Limb (tissue), 2 donors: Measurements from ENCODE around the gene MTOR.
"Not testable (repeated sequence)": the region's sequence is repeated elsewhere in the genome, so short reads cannot be mapped to it uniquely, and the experiment has no call there.

Experiments used
- DNase-seq, 2 donors: peaks; one replicate each; pipeline ENCODE4 v3.0.0-alpha.2; 2016; ENCODE audit errors: extremely low spot score in 2 of 2

Gene MTOR

GRCh38 chr1:11064942-11065341 is 197.4 kb downstream of the MTOR start:
- DNase-seq = no peak

DNA sequence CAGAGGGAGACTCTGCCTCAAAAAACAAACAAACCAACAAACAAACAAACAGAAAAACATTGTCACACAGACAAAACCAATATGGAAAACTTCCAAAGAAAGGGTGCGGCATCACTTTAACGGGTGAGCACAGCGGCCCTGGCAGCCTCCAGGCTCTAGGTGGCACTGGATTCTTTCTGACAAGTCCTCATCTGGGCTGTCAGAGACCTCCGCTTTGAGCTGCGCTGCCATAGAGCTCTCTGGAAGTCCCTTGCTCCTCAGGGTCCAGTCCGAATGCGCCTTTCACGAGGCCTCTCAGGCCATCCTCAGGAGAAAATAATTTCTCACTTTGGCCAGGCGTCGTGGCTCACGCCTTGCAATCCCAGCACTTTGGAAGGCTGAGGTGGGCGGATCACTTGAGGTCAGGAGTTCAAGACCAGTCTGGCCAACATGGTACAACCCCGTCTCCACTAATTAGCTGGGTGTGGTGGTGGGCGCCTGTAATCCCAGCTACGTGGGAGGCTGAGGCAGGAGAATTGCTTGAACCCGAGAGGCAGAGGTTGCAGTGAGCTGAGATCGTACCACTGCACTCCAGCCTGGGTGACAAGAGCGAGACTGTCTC is 198.3 kb downstream of the MTOR start:
- DNase-seq = not testable (repeated sequence)

GRCh38 chr1:11062965-11063401 is 199.4 kb downstream of the MTOR start:
- DNase-seq = no peak

DNA sequence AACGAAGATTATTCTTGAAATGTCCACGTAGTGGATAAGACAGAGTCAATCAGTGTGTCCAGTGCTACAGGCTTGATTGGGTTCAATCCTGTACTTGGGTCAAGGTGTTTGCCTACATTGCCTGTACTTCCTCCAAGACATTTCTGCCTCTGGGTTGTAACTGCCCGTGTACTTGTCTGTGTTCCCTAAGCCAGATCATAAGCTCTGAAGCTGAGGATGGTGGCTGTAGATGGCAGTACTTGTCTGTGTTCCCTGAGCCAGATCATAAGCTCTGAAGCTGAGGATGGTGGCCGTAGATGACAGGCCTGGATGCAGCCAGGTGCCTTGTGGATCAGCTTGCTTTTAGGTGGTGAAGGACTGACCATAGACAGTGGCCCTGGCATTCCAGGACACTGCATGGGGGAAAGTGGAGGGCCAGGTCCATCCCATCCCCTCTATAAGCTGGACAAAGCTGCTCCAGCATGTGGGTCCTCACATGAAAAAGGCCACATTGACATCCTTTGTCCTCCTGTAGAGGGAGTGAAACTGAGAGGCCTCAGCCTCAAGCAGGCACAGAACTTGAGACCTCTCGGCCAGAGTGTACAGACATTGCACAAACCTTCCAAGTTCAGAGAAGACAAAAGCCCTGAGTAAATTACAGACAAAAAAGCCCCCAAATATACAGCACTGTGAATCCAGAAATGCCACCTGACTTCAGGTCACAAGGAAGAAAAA is 200.5 kb downstream of the MTOR start:
- no peak for DNase-seq

- DNase-seq = peak; percentile 93 to 94
These were observed 202.2 kb downstream of the MTOR start, which contains the start of gene SRM for GRCh38 chr1:11059968-11060830. TSS of gene SRM (minus strand) at chr1:11060018. CDS start at chr1:11059943, 75 bp downstream.

DNA sequence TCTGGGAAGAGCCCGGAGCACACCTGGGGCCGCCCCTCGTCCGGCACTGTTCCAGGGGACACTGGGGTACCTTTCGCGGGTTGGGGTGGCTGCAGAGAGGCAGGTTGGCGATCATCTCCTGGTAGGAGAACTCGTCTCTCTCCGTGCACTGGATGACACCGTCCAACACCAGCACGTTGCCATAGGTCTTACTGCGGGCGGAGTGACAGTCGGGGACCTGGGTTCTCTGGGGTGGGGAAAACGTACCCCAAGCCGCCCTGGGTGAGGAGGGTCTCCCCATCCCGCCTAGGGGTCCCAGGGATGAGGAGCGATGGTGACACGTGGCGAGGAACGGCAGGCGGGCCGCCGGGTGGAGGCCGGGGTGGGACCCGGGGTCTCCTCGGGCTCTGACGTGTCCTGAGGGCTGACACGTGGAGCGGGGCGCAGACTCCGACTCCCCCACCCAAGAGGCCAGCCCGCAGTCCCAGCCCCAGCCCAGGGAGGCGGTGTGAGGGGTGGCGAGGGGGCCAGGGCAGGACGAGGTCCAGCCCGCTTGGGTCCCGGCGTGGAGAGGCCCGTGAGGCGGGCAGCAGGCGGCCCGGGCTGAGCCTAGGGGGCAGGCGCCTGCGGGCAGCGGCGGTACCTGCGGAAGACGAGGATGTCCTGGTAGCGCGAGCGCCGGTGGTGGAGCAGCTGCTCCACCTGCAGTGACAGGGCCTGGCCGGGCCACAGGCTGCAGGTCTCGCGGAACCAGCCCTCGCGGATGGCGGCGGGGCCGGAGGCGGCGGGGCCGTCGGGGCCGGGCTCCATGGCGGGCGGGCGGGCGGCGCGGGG is 203.0 kb downstream of the MTOR start:
- DNase-seq = no peak

DNA sequence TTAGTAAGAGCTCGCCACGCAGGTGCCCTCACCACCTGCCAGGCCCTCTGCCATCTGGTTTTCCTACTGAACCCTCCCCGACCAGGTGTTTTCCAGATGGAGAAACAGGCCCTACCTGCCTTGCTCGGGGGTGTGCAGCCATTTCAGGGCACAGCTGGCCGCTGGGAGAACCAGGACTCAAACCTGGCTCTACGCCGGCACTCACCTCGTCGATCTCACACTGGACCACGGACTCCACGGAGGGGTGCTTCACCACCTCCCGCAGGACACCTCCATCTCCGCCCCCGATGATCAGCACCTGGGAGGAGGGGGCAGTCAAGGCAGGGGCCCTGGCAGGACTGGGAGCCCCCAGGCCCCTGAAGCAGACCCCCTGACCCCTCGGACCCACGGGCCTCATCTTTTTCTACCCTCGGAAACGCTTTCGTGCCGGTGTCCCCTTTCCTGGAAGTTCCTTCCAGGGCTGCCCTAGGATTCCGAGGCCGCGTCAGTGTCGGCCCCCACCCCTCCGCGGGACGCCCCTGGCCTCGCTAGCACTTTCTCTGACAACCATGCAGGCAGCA is 203.7 kb downstream of the MTOR start:
- DNase-seq = no peak

DNA sequence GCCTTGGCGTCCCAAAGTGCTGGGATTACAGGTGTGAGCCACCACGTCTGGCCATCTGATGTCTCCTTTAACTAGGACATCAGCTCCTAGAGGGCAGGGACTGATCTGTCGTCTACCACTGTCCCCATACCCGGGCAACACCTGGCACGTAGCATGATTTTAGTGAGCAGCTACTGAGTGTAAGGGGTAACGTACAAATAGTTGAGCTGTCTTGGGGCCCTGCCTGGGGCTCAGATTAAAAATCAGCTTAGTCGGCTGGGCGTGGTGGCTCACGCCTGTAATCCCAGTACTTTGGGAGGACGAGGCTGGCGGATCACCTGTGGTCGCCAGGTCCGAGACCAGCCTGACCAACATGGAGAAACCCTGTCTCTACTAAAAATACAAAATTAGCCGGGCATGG is 204.3 kb downstream of the MTOR start:
- no peak for DNase-seq

DNA sequence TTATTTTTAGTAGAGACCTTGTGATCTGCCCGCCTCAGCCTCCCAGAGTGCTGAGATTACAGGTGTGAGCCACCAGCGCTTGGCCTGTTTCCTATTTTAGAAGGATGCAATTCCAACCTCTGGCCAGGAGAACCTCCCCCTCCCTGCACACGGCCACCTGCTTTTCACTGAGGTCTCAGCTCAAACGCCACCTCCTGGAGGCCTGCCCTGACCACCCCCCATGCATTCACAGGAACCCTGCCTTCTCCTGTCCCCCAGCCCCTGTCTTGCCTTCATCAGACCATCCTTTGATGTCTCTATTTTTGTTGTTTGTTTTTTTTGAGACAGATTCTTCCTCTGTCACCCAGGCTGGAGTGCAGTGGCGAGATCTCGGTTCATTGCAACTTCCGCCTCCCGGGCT is 204.9 kb downstream of the MTOR start:
- DNase-seq = no peak
